Colonic mucosa (tissue), 4 donors: ENCODE results near the gene PCBD2. TPM values are rescaled to one million over a fixed set of nuclear protein-coding genes. Genes with fewer than 3 reads are reported as not detected.

ENCODE experiments used
- DNase-seq: peaks from one replicate; pipeline ENCODE4 v3.0.0-alpha.2; 2020
- H3K27ac ChIP-seq: fragments of 200-600 bp; one replicate; pipeline ENCODE4 v1.8.0; 2021
- H3K27me3 ChIP-seq: fragments of 200-600 bp; one replicate; pipeline ENCODE4 v1.8.0; 2021
- H3K36me3 ChIP-seq: fragments of 200-600 bp; one replicate; pipeline ENCODE4 v1.8.0; 2021
- H3K4me1 ChIP-seq: fragments of 200-600 bp; one replicate; pipeline ENCODE4 v1.8.0; 2021; ENCODE audit warnings: mild to moderate bottlenecking
- H3K4me3 ChIP-seq: fragments of 200-600 bp; one replicate; pipeline ENCODE4 v1.8.0; 2021
- H3K9ac ChIP-seq, 2 donors: one replicate each; pipeline ENCODE4 v1.7.0; 2013; ENCODE audit warnings: control low read depth in 2 of 2, low read depth in 2 of 2, low read length in 2 of 2
- H3K9me3 ChIP-seq: fragments of 200-600 bp; one replicate; pipeline ENCODE4 v1.8.0; 2021
- intact Hi-C: fragments of 100-400 bp; cut with DNase I; formaldehyde crosslinking; loops from one replicate; pipeline ENCODE4 v1.14.1; 2022
- microRNA-seq: library from miRNA; unstranded; fragments of <30 nt; microRNA quantifications from one replicate; pipeline ENCODE4, GENCODE V29; 2019
- total RNA-seq, 2 donors: library from RNA; stranded (reverse); fragmentation: NEBNext Ultra II Directional in 1 of 2; extraction: Animal tissue kit (Norgen Biotek cat#: 25700) in 1 of 2; gene quantifications; one replicate each; pipeline ENCODE4 v1.2.1, GENCODE V29; 2021
- TF ChIP-seq, protein P1 (sequence below): fragments of 200-600 bp; IDR thresholded peaks from one replicate; pipeline ENCODE4 v1.8.0; 2022; ENCODE audit warnings: antibody characterized with exemption, mild to moderate bottlenecking
- donor health status: healthy.
- donor health status: DM: no; HTN: no; CAD: no.
- donor health status: DM: no; HTN: no; CAD: no.

PCBD2 gene
- total RNA-seq, 2 donors from 2014 or later: 10.3 to 13.9 TPM

DNA sequence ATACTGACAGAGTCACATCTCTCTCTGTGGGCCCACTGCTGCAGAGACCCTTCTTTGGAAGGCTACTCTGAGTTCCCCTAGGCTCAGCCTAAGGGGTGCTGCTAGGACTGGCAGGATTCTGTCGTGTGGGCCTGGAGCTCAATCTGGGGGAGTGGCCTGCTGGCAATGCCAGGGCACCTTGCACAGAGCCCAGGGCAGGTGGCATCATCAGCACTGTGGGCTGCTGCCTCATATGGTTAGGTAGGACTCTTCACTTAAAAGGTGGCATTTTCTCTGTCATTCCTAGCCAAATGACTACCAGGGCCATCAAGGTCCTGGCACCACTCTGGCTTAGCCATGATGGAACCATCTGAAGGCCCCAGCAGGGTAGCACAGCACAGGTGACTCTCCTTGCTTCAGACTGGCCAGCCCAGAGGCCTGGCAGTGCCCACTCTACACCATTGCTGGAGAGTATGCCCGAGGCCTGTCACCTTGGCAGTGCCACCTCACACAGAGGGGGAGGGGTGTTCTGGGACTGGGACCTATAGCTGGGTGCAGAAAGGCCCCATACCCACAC lies 107.2 kb downstream of the PCBD2 start:
- DNase-seq: no peak
- H3K27ac ChIP-seq: no peak overlapping the region
- intact Hi-C loops: no loop called here
- H3K9me3 ChIP-seq: no peaks in the 10 kb centered on the region
- no peaks in the 10 kb centered on the region for H3K4me1 ChIP-seq
- TF ChIP-seq, protein P1, sequence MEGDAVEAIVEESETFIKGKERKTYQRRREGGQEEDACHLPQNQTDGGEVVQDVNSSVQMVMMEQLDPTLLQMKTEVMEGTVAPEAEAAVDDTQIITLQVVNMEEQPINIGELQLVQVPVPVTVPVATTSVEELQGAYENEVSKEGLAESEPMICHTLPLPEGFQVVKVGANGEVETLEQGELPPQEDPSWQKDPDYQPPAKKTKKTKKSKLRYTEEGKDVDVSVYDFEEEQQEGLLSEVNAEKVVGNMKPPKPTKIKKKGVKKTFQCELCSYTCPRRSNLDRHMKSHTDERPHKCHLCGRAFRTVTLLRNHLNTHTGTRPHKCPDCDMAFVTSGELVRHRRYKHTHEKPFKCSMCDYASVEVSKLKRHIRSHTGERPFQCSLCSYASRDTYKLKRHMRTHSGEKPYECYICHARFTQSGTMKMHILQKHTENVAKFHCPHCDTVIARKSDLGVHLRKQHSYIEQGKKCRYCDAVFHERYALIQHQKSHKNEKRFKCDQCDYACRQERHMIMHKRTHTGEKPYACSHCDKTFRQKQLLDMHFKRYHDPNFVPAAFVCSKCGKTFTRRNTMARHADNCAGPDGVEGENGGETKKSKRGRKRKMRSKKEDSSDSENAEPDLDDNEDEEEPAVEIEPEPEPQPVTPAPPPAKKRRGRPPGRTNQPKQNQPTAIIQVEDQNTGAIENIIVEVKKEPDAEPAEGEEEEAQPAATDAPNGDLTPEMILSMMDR: no peak
- no peak overlapping the region for H3K9ac ChIP-seq
- no peak overlapping the region for H3K4me3 ChIP-seq
- no peaks in the 10 kb centered on the region for H3K36me3 ChIP-seq
- H3K27me3 ChIP-seq: no peaks in the 10 kb centered on the region

Small RNA genes within 50 kb of the gene (microRNA-seq; reads per million reads assigned to microRNA genes)
- gene MIR4461: not detected

Other genes with a start within 250 kb of the PCBD2 start
- 10 to 100 TPM; 21.2 to 27.6 TPM for gene CAMLG, start 166.6 kb upstream of the PCBD2 start, total RNA-seq
- gene DDX46, start 146.4 kb upstream of the PCBD2 start, total RNA-seq: 10 to 100 TPM; 38.2 to 49.3 TPM
- 10 to 100 TPM; 24.2 to 31.0 TPM for gene C5orf24, start 59.2 kb upstream of the PCBD2 start, total RNA-seq
- 10 to 100 TPM; 30.7 to 31.8 TPM for gene TXNDC15, start 30.8 kb upstream of the PCBD2 start, total RNA-seq
- gene CATSPER3, start 62.8 kb downstream of the PCBD2 start, total RNA-seq: under 1 TPM; 0.82 to 0.85 TPM
- gene PITX1, start 129.1 kb downstream of the PCBD2 start, total RNA-seq: 1 to 10 TPM; 7.8 to 9.9 TPM